Measurements from ENCODE around the gene CLTC. TPM values are rescaled to one million over a fixed set of nuclear protein-coding genes. Genes with fewer than 3 reads are reported as not detected.

CLTC gene
- total and polyA plus RNA-seq, 2 of the 13 experiments (the other 11 are each of a cell fraction or from before 2014, with no cell fraction given): 134 to 283 TPM

- no peak for TF ChIP-seq SRY (CRISPR knock-in tag; IDR thresholded peaks at IDR 0.05)
- TF ChIP-seq ZNF704 (CRISPR knock-in tag; IDR thresholded peaks at IDR 0.05; ENCODE audit: borderline replicate concordance): no peak
- no peak for TF ChIP-seq ZNF572 (CRISPR knock-in tag; IDR thresholded peaks at IDR 0.05)
- TF ChIP-seq NCOA1 (CRISPR knock-in tag; IDR thresholded peaks at IDR 0.05): no peak
- TF ChIP-seq FOXA3 (CRISPR knock-in tag; IDR thresholded peaks at IDR 0.05): peak; percentile 86
- TF ChIP-seq ZNF773 (CRISPR knock-in tag; IDR thresholded peaks at IDR 0.05; ENCODE audit: borderline replicate concordance): no peak
- peak; percentile 70 for TF ChIP-seq ZGPAT (CRISPR knock-in tag; IDR thresholded peaks at IDR 0.05)
- TF ChIP-seq ZNF33A (CRISPR knock-in tag; IDR thresholded peaks at IDR 0.05; ENCODE audit: borderline replicate concordance): no peak
- no peak for TF ChIP-seq BRD4 (CRISPR knock-in tag; IDR thresholded peaks at IDR 0.05)
- TF ChIP-seq ATF4 (CRISPR knock-in tag; IDR thresholded peaks at IDR 0.05): peak in 1 of 2 experiments; percentile 85; a peak in 2 of 4 replicates
- TF ChIP-seq ZNF713 (CRISPR knock-in tag; IDR thresholded peaks at IDR 0.05): no peak
- no peak for TF ChIP-seq ZNF720 (CRISPR knock-in tag; IDR thresholded peaks at IDR 0.05)
- TF ChIP-seq CBFB (CRISPR knock-in tag; IDR thresholded peaks at IDR 0.05): no peak
- no peak for TF ChIP-seq RAD51 (IDR thresholded peaks at IDR 0.05; ENCODE audit: borderline replicate concordance)
- no peak for TF ChIP-seq ZFP36 (IDR thresholded peaks at IDR 0.05; ENCODE audit: borderline replicate concordance, low read depth, low read length, partially characterized antibody)
- no peak for TF ChIP-seq RBFOX2 (IDR thresholded peaks at IDR 0.05; ENCODE audit: low read depth, low read length)
- TF ChIP-seq TERF1 (CRISPR knock-in tag; IDR thresholded peaks at IDR 0.05): no peak
- TF ChIP-seq FIP1L1 (IDR thresholded peaks at IDR 0.05; ENCODE audit: borderline replicate concordance, insufficient read depth, low read depth, low read length): no peak
- no peak for TF ChIP-seq MXI1 (IDR thresholded peaks at IDR 0.05; ENCODE audit: borderline replicate concordance, low read depth, low read length)
- no peak for TF ChIP-seq PRDM10 (CRISPR knock-in tag; IDR thresholded peaks at IDR 0.05; ENCODE audit: low read depth)
- TF ChIP-seq HMG20A (CRISPR knock-in tag; IDR thresholded peaks at IDR 0.05; ENCODE audit: borderline replicate concordance): peak; percentile 63
- TF ChIP-seq ZNF83 (CRISPR knock-in tag; IDR thresholded peaks at IDR 0.05; ENCODE audit: borderline replicate concordance): no peak
- no peak for TF ChIP-seq ZBTB20 (CRISPR knock-in tag; IDR thresholded peaks at IDR 0.05; ENCODE audit: borderline replicate concordance, low read depth)
- TF ChIP-seq SUZ12 (IDR thresholded peaks at IDR 0.05; ENCODE audit: low read depth, low read length): no peak
These were observed 106.0 kb downstream of the CLTC start (continued) for GRCh38 chr17:59725691-59726090.
